Raji (cell line): ENCODE data around the gene NEK4.

Source experiments
- POLR2A ChIP-seq: IDR thresholded peaks from 2 replicates; pipeline ENCODE4 v1.6.1; 2011; ENCODE audit warnings: low read depth, low read length, control low read depth; ENCODE audit not compliant: insufficient read depth

The NEK4 gene

GRCh38 chr3:52798376-52798977, 27.7 kb upstream of the NEK4 start:
- TF ChIP-seq POLR2A: no peak

GRCh38 chr3:52796411-52796810, 25.7 kb upstream of the NEK4 start:
- no peak for TF ChIP-seq POLR2A

- no peak for TF ChIP-seq POLR2A
Measured at GRCh38 chr3:52795298-52795900, 24.7 kb upstream of the NEK4 start.

- TF ChIP-seq POLR2A: no peak
Measured at GRCh38 chr3:52794612-52795099, 23.9 kb upstream of the NEK4 start, which contains the start of gene ITIH3. Gene ITIH3 (plus strand): TSS chr3:52794796. CDS start chr3:52794804, 8 bp downstream.

- no peak for TF ChIP-seq POLR2A
Measured at GRCh38 chr3:52793702-52794611, 23.2 kb upstream of the NEK4 start.

- TF ChIP-seq POLR2A: no peak
Measured at GRCh38 chr3:52792961-52793695, 22.4 kb upstream of the NEK4 start.

GRCh38 chr3:52792413-52792812, 21.7 kb upstream of the NEK4 start:
- TF ChIP-seq POLR2A: no peak

GRCh38 chr3:52791928-52792327, 21.2 kb upstream of the NEK4 start:
- no peak for TF ChIP-seq POLR2A

GRCh38 chr3:52791366-52791765, 20.6 kb upstream of the NEK4 start:
- no peak for TF ChIP-seq POLR2A

GRCh38 chr3:52790741-52791140, 20.0 kb upstream of the NEK4 start:
- no peak for TF ChIP-seq POLR2A

- TF ChIP-seq POLR2A: no peak
Measured at GRCh38 chr3:52790337-52790736, 19.6 kb upstream of the NEK4 start.

GRCh38 chr3:52789746-52790040, 19.0 kb upstream of the NEK4 start:
- no peak for TF ChIP-seq POLR2A

GRCh38 chr3:52788890-52789745, 18.4 kb upstream of the NEK4 start:
- no peak for TF ChIP-seq POLR2A
